ENCODE measurements around the gene SERTAD1. TPM values are rescaled to one million over a fixed set of nuclear protein-coding genes. Genes with fewer than 3 reads are reported as not detected.
A peak's percentile ranks its signal among the peaks of the same experiment; 100 is the strongest.

Gene SERTAD1
- 2.7 TPM for polyA plus RNA-seq (2013, experiment 1 of 2)
- 2.7 TPM for polyA plus RNA-seq (2013, experiment 2 of 2)

DNA sequence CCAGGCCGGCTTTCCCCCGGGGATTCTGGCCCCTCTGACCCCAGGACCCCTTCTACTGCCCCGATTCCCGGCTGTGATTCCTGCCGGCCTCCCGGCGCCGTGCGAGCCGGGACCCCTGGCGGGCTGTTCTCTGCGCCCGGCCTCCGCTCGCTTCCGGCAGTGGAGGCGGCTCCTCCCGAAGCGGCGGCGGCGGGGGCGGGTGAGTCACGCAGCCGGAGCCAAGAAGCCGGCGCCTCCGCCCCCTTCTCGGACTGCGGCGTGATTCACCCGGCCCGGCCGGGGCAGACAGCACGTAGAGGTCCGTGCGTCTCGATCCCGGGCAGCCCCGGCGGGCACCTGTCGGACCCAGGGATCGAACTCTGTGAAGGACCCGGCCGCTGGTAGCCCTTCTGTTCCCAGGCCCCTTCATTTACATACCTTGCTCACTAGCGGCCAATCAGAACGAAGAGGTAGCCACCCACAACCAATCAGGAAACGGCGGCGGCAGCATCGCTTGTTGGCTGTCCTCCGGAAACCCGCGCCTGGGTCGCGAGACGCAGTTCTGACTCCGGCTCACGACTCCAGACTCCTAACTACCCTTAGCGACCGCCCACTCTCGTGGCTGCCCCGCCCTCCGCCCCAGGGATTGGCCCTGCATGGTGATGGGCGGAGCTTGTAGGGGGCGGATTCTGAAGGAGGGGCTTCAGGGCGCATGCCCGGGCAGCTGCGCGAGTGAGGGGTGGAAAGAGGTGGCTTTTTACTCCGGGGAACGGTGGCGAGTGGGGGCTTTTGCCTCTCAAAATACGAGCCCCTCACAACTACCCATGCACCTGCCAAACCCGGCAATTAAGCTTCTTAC is at the start of gene SERTAD1:
TSS of gene SERTAD1 (minus strand) at position 543 of the 838 bp plus-strand sequence. CDS start 2,446 bp downstream, outside the sequence.
- peak within 1 kb of the TSS; percentile 60 for H2BK15ac ChIP-seq (ENCODE audit: low read length)
- peak within 1 kb of the TSS; percentile 88 for H2BK120ac ChIP-seq (ENCODE audit: low read depth, low read length)
- peak within 1 kb of the TSS; percentile 83 to 89 for H3K4me3 ChIP-seq (ENCODE audit: low read length in 2 of 2)
- H4K8ac ChIP-seq (ENCODE audit: low read depth, low read length): no peak within 1 kb of the TSS
- H3K4me2 ChIP-seq (ENCODE audit: insufficient read depth, low read length, poor library complexity, severe bottlenecking): peak within 1 kb of the TSS; percentile 86
- H4K91ac ChIP-seq (ENCODE audit: low read depth, low read length, poor library complexity): no peak within 1 kb of the TSS
- peak within 1 kb of the TSS; percentile 91 for H3K27ac ChIP-seq (replicated peaks; ENCODE audit: low read length)
- H3K23ac ChIP-seq (ENCODE audit: low read depth, low read length, poor library complexity): peak within 1 kb of the TSS; percentile 14
- peak within 1 kb of the TSS; percentile 96 for H2AFZ ChIP-seq (ENCODE audit: low read length)
- H3K14ac ChIP-seq (ENCODE audit: low read length): no peak within 1 kb of the TSS
- peaks cover 1 to 14% of the 10 kb centered on the region in 2 donors for H3K36me3 ChIP-seq (replicated peaks in 1 of 2; ENCODE audit: control insufficient read depth in 2 of 2, insufficient read depth in 2 of 2, low read length in 2 of 2)
- peaks cover 3% of the 10 kb centered on the region for H3K79me1 ChIP-seq (ENCODE audit: low read depth, low read length)
- H3K9ac ChIP-seq (ENCODE audit: low read depth, low read length, poor library complexity): peak within 1 kb of the TSS; percentile 85
- H2BK5ac ChIP-seq (ENCODE audit: low read length): peak within 1 kb of the TSS; percentile 98
- peaks cover 3 to 5% of the 10 kb centered on the region in 2 donors for H3K4me1 ChIP-seq (ENCODE audit: control insufficient read depth in 2 of 2, insufficient read depth in 1 of 2, low read depth in 1 of 2, low read length in 2 of 2)
- peak; percentile 99 for DNase-seq (ENCODE audit: low spot score)
- H3K18ac ChIP-seq (ENCODE audit: low read length): peak within 1 kb of the TSS; percentile 94
- H3K27me3 ChIP-seq (ENCODE audit: control insufficient read depth in 3 of 3, insufficient read depth in 3 of 3, low read depth in 1 of 3, low read length in 3 of 3): no peaks in the 10 kb centered on the region
- WGBS, 2 donors (ENCODE audit: extremely low coverage in 2 of 2, insufficient read length in 2 of 2, insufficient replicate concordance in 1 of 2): no CpG with 5 or more reads among the region's 75 CpGs
- no peak within 1 kb of the TSS for H2AK5ac ChIP-seq (ENCODE audit: low read depth, low read length)
- peak within 1 kb of the TSS; percentile 85 for H3K4ac ChIP-seq (ENCODE audit: low read length)
- H2BK12ac ChIP-seq (ENCODE audit: low read length): no peak within 1 kb of the TSS
- H3K9me3 ChIP-seq (replicated peaks in 1 of 2; ENCODE audit: control insufficient read depth in 2 of 2, insufficient read depth in 1 of 2, low read depth in 1 of 2, low read length in 2 of 2): no peaks in the 10 kb centered on the region

- H3K9ac ChIP-seq (ENCODE audit: low read depth, low read length, poor library complexity): no peak overlapping the region
- H2BK120ac ChIP-seq (ENCODE audit: low read depth, low read length): no peak overlapping the region
- H3K4me3 ChIP-seq (ENCODE audit: low read length in 2 of 2): no peak overlapping the region
- H4K8ac ChIP-seq (ENCODE audit: low read depth, low read length): no peak overlapping the region
- H2BK15ac ChIP-seq (ENCODE audit: low read length): no peak overlapping the region
- H2BK12ac ChIP-seq (ENCODE audit: low read length): no peak overlapping the region
- H3K4ac ChIP-seq (ENCODE audit: low read length): no peak overlapping the region
- H3K27me3 ChIP-seq (ENCODE audit: control insufficient read depth in 3 of 3, insufficient read depth in 3 of 3, low read depth in 1 of 3, low read length in 3 of 3): no peaks in the 10 kb centered on the region
- no peak overlapping the region for H2AFZ ChIP-seq (ENCODE audit: low read length)
- WGBS, 2 donors (ENCODE audit: extremely low coverage in 2 of 2, insufficient read length in 2 of 2, insufficient replicate concordance in 1 of 2): no CpG with 5 or more reads among the region's 4 CpGs
- no peak overlapping the region for H2AK5ac ChIP-seq (ENCODE audit: low read depth, low read length)
- no peaks in the 10 kb centered on the region for H3K36me3 ChIP-seq (replicated peaks in 1 of 2; ENCODE audit: control insufficient read depth in 2 of 2, insufficient read depth in 2 of 2, low read length in 2 of 2)
- no peak overlapping the region for H2BK5ac ChIP-seq (ENCODE audit: low read length)
- H3K27ac ChIP-seq (replicated peaks; ENCODE audit: low read length): no peak overlapping the region
- H3K14ac ChIP-seq (ENCODE audit: low read length): no peak overlapping the region
- H3K79me1 ChIP-seq (ENCODE audit: low read depth, low read length): no peaks in the 10 kb centered on the region
- no peak overlapping the region for H4K91ac ChIP-seq (ENCODE audit: low read depth, low read length, poor library complexity)
- no peaks in the 10 kb centered on the region for H3K4me1 ChIP-seq (ENCODE audit: control insufficient read depth in 2 of 2, insufficient read depth in 1 of 2, low read depth in 1 of 2, low read length in 2 of 2)
- no peak overlapping the region for H3K18ac ChIP-seq (ENCODE audit: low read length)
- H3K23ac ChIP-seq (ENCODE audit: low read depth, low read length, poor library complexity): no peak overlapping the region
- DNase-seq (ENCODE audit: low spot score): no peak
- H3K4me2 ChIP-seq (ENCODE audit: insufficient read depth, low read length, poor library complexity, severe bottlenecking): no peak overlapping the region
- no peaks in the 10 kb centered on the region for H3K9me3 ChIP-seq (replicated peaks in 1 of 2; ENCODE audit: control insufficient read depth in 2 of 2, insufficient read depth in 1 of 2, low read depth in 1 of 2, low read length in 2 of 2)
These were observed 48.9 kb upstream of the SERTAD1 start for GRCh38 chr19:40474737-40475136.

GRCh38 chr19:40472516-40472915 is 46.7 kb upstream of the SERTAD1 start:
- no peak overlapping the region for H4K91ac ChIP-seq (ENCODE audit: low read depth, low read length, poor library complexity)
- no peak overlapping the region for H4K8ac ChIP-seq (ENCODE audit: low read depth, low read length)
- no peak overlapping the region for H3K4me2 ChIP-seq (ENCODE audit: insufficient read depth, low read length, poor library complexity, severe bottlenecking)
- no peak overlapping the region for H2BK15ac ChIP-seq (ENCODE audit: low read length)
- no peak overlapping the region for H3K23ac ChIP-seq (ENCODE audit: low read depth, low read length, poor library complexity)
- H3K79me1 ChIP-seq (ENCODE audit: low read depth, low read length): no peaks in the 10 kb centered on the region
- H2BK5ac ChIP-seq (ENCODE audit: low read length): no peak overlapping the region
- peak overlapping the region; percentile 44 for H3K9ac ChIP-seq (ENCODE audit: low read depth, low read length, poor library complexity)
- WGBS, 2 donors (ENCODE audit: extremely low coverage in 2 of 2, insufficient read length in 2 of 2, insufficient replicate concordance in 1 of 2): no CpG with 5 or more reads among the region's 13 CpGs
- no peaks in the 10 kb centered on the region for H3K9me3 ChIP-seq (replicated peaks in 1 of 2; ENCODE audit: control insufficient read depth in 2 of 2, insufficient read depth in 1 of 2, low read depth in 1 of 2, low read length in 2 of 2)
- no peak for DNase-seq (ENCODE audit: low spot score)
- H2AFZ ChIP-seq (ENCODE audit: low read length): no peak overlapping the region
- no peak overlapping the region for H2AK5ac ChIP-seq (ENCODE audit: low read depth, low read length)
- no peak overlapping the region for H3K27ac ChIP-seq (replicated peaks; ENCODE audit: low read length)
- no peak overlapping the region for H3K4ac ChIP-seq (ENCODE audit: low read length)
- no peaks in the 10 kb centered on the region for H3K4me1 ChIP-seq (ENCODE audit: control insufficient read depth in 2 of 2, insufficient read depth in 1 of 2, low read depth in 1 of 2, low read length in 2 of 2)
- no peak overlapping the region for H2BK120ac ChIP-seq (ENCODE audit: low read depth, low read length)
- H3K36me3 ChIP-seq (replicated peaks in 1 of 2; ENCODE audit: control insufficient read depth in 2 of 2, insufficient read depth in 2 of 2, low read length in 2 of 2): no peaks in the 10 kb centered on the region
- peaks cover 2 to 20% (median 12%) of the 10 kb centered on the region in 3 experiments for H3K27me3 ChIP-seq (ENCODE audit: control insufficient read depth in 3 of 3, insufficient read depth in 3 of 3, low read depth in 1 of 3, low read length in 3 of 3)
- no peak overlapping the region for H3K14ac ChIP-seq (ENCODE audit: low read length)
- H3K18ac ChIP-seq (ENCODE audit: low read length): no peak overlapping the region
- no peak overlapping the region for H3K4me3 ChIP-seq (ENCODE audit: low read length in 2 of 2)
- peak overlapping the region; percentile 58 for H2BK12ac ChIP-seq (ENCODE audit: low read length)

DNA sequence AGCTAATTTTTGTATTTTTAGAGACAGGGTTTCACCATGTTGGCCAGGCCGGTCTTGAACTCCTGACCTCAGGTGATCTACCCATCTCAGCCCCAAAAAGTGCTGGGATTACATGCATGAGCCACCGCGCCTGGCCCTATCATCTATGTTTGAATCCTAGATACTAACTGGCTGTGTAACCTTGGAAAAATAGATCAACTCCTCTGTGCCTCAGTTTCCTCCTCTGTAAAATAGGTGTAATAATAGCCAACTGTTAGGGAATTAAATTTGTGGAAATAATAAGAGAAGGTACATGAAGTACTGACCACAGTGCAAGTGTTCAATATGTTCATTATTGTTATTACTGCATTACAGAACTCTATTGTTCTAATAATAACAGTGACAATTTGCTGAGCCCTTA is 45.3 kb upstream of the SERTAD1 start:
- H3K9me3 ChIP-seq (replicated peaks in 1 of 2; ENCODE audit: control insufficient read depth in 2 of 2, insufficient read depth in 1 of 2, low read depth in 1 of 2, low read length in 2 of 2): peaks cover 0 to 7% of the 10 kb centered on the region in 2 donors
- WGBS, 2 donors (ENCODE audit: extremely low coverage in 2 of 2, insufficient read length in 2 of 2, insufficient replicate concordance in 1 of 2): no CpG with 5 or more reads among the region's 3 CpGs
- H3K36me3 ChIP-seq (replicated peaks in 1 of 2; ENCODE audit: control insufficient read depth in 2 of 2, insufficient read depth in 2 of 2, low read length in 2 of 2): no peaks in the 10 kb centered on the region
- H3K14ac ChIP-seq (ENCODE audit: low read length): no peak overlapping the region
- H3K9ac ChIP-seq (ENCODE audit: low read depth, low read length, poor library complexity): no peak overlapping the region
- no peak overlapping the region for H3K4me2 ChIP-seq (ENCODE audit: insufficient read depth, low read length, poor library complexity, severe bottlenecking)
- no peak overlapping the region for H3K4ac ChIP-seq (ENCODE audit: low read length)
- peaks cover 14 to 32% (median 26%) of the 10 kb centered on the region in 3 experiments for H3K27me3 ChIP-seq (ENCODE audit: control insufficient read depth in 3 of 3, insufficient read depth in 3 of 3, low read depth in 1 of 3, low read length in 3 of 3)
- H3K4me3 ChIP-seq (ENCODE audit: low read length in 2 of 2): no peak overlapping the region
- no peak overlapping the region for H4K8ac ChIP-seq (ENCODE audit: low read depth, low read length)
- H3K27ac ChIP-seq (replicated peaks; ENCODE audit: low read length): no peak overlapping the region
- no peak overlapping the region for H2BK120ac ChIP-seq (ENCODE audit: low read depth, low read length)
- H3K18ac ChIP-seq (ENCODE audit: low read length): no peak overlapping the region
- H3K4me1 ChIP-seq (ENCODE audit: control insufficient read depth in 2 of 2, insufficient read depth in 1 of 2, low read depth in 1 of 2, low read length in 2 of 2): peaks cover 7% of the 10 kb centered on the region in 2 donors
- no peaks in the 10 kb centered on the region for H3K79me1 ChIP-seq (ENCODE audit: low read depth, low read length)
- no peak overlapping the region for H4K91ac ChIP-seq (ENCODE audit: low read depth, low read length, poor library complexity)
- no peak overlapping the region for H3K23ac ChIP-seq (ENCODE audit: low read depth, low read length, poor library complexity)
- H2AK5ac ChIP-seq (ENCODE audit: low read depth, low read length): no peak overlapping the region
- H2AFZ ChIP-seq (ENCODE audit: low read length): no peak overlapping the region
- no peak overlapping the region for H2BK12ac ChIP-seq (ENCODE audit: low read length)
- no peak for DNase-seq (ENCODE audit: low spot score)
- H2BK15ac ChIP-seq (ENCODE audit: low read length): no peak overlapping the region
- no peak overlapping the region for H2BK5ac ChIP-seq (ENCODE audit: low read length)

All from neuronal stem cell (in vitro differentiated cells).